HG03571 (cell line): ENCODE data around the gene EXOSC10.
"Not testable (repeated sequence)": the region's sequence is repeated elsewhere in the genome, so short reads cannot be mapped to it uniquely, and the experiment has no call there.

Experiments
- ATAC-seq: cut with Tn5 transposase; IDR thresholded peaks from one replicate; pipeline ENCODE4 v1.9.1; 2021; ENCODE audit not compliant: unreplicated experiment

The EXOSC10 gene

DNA sequence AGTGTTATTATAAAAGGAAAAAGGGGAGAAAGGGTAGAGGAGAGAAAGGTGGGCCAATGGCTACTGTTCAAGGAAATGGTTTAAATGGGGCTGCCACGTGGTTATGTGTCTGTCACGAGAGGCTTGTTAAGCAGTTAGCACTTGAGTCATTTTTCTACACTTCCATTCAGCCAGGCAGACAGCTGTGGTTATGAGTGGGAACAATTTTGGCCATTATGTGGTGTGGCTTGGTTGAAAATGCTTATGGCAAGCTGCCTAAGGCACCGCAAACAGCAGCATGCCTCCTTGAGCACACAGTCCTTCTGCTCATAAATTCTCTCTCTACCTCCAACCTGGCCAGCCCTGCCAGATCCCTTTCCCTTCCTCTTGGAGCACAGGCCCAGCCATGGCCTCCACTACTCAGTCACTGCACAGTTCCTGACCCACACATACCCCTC is 36.7 kb downstream of the EXOSC10 start:
- ATAC-seq, result peak; percentile 32

DNA sequence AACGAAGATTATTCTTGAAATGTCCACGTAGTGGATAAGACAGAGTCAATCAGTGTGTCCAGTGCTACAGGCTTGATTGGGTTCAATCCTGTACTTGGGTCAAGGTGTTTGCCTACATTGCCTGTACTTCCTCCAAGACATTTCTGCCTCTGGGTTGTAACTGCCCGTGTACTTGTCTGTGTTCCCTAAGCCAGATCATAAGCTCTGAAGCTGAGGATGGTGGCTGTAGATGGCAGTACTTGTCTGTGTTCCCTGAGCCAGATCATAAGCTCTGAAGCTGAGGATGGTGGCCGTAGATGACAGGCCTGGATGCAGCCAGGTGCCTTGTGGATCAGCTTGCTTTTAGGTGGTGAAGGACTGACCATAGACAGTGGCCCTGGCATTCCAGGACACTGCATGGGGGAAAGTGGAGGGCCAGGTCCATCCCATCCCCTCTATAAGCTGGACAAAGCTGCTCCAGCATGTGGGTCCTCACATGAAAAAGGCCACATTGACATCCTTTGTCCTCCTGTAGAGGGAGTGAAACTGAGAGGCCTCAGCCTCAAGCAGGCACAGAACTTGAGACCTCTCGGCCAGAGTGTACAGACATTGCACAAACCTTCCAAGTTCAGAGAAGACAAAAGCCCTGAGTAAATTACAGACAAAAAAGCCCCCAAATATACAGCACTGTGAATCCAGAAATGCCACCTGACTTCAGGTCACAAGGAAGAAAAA is 37.9 kb downstream of the EXOSC10 start:
- ATAC-seq, result no peak

DNA sequence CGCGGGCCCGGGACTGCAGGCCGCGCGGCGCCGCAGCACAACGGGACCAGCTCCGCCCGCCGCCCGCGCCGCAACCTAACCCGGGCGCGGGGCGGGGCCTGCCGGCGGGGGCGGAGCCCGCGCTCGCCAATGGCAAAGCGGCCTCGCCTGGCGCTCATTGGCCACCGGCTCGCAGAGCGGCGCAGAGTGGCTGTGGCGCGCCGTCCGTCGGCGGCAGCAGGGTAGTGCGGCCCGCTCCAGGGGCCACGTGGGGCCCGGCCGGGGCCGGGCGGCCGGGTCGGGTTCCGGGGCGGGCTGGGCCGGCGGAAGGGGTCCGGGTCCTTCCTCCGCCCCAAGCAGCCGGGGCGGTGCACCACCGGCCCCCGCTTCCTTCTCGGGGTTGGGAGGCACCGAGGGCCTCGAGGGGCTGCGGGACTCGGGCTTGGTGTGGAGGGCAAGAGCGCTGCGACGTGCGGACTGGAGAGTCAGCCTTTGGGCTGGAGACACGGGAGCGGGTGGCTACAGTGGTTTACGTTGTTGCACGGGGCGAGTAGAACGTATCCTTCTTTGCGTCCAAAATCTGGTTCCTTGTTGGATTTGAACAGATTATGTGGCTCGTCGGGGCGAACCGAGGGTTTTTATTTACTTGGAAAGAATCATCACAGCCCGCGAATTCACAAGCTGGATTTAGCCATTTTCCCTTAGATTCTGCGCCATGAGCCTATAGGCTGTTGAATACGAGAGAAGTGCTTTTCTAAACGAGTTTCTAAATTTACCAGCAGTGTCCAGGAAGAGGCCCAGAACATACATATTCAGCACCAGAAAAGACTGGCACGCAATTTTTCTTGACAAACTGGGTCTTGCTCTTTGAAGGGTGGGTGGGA is 39.5 kb downstream of the EXOSC10 start, which contains the start of gene SRM:
Gene SRM, minus strand, starts transcription at position 51 of the 863 bp plus-strand sequence. CDS start 75 bp downstream, outside the sequence.
- peak; percentile 89 for ATAC-seq

DNA sequence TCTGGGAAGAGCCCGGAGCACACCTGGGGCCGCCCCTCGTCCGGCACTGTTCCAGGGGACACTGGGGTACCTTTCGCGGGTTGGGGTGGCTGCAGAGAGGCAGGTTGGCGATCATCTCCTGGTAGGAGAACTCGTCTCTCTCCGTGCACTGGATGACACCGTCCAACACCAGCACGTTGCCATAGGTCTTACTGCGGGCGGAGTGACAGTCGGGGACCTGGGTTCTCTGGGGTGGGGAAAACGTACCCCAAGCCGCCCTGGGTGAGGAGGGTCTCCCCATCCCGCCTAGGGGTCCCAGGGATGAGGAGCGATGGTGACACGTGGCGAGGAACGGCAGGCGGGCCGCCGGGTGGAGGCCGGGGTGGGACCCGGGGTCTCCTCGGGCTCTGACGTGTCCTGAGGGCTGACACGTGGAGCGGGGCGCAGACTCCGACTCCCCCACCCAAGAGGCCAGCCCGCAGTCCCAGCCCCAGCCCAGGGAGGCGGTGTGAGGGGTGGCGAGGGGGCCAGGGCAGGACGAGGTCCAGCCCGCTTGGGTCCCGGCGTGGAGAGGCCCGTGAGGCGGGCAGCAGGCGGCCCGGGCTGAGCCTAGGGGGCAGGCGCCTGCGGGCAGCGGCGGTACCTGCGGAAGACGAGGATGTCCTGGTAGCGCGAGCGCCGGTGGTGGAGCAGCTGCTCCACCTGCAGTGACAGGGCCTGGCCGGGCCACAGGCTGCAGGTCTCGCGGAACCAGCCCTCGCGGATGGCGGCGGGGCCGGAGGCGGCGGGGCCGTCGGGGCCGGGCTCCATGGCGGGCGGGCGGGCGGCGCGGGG is 40.3 kb downstream of the EXOSC10 start:
- peak; percentile 16 for ATAC-seq

DNA sequence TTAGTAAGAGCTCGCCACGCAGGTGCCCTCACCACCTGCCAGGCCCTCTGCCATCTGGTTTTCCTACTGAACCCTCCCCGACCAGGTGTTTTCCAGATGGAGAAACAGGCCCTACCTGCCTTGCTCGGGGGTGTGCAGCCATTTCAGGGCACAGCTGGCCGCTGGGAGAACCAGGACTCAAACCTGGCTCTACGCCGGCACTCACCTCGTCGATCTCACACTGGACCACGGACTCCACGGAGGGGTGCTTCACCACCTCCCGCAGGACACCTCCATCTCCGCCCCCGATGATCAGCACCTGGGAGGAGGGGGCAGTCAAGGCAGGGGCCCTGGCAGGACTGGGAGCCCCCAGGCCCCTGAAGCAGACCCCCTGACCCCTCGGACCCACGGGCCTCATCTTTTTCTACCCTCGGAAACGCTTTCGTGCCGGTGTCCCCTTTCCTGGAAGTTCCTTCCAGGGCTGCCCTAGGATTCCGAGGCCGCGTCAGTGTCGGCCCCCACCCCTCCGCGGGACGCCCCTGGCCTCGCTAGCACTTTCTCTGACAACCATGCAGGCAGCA is 41.0 kb downstream of the EXOSC10 start:
- no peak for ATAC-seq

DNA sequence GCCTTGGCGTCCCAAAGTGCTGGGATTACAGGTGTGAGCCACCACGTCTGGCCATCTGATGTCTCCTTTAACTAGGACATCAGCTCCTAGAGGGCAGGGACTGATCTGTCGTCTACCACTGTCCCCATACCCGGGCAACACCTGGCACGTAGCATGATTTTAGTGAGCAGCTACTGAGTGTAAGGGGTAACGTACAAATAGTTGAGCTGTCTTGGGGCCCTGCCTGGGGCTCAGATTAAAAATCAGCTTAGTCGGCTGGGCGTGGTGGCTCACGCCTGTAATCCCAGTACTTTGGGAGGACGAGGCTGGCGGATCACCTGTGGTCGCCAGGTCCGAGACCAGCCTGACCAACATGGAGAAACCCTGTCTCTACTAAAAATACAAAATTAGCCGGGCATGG is 41.6 kb downstream of the EXOSC10 start:
- ATAC-seq, result no peak

DNA sequence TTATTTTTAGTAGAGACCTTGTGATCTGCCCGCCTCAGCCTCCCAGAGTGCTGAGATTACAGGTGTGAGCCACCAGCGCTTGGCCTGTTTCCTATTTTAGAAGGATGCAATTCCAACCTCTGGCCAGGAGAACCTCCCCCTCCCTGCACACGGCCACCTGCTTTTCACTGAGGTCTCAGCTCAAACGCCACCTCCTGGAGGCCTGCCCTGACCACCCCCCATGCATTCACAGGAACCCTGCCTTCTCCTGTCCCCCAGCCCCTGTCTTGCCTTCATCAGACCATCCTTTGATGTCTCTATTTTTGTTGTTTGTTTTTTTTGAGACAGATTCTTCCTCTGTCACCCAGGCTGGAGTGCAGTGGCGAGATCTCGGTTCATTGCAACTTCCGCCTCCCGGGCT is 42.2 kb downstream of the EXOSC10 start:
- ATAC-seq, result no peak

DNA sequence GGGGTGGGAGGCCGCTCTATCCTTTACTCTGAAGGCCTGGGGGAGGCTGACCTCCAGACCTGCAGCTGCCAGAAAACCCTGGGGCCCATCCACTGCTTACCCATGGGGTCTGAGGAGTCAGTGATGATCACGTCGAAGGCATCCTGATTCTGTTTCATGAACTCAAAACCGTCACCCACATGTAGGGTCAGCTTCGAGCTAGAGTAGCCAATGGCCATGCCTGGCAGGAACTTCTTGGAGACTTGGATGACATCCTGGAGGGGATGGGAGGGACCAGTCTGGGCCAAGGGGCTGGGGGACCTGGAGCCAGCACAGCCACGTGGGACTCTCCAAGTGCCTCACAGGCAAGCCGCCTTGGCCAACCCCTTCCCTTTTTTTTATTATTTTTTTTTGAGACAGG is 43.2 kb downstream of the EXOSC10 start:
- ATAC-seq, result no peak

DNA sequence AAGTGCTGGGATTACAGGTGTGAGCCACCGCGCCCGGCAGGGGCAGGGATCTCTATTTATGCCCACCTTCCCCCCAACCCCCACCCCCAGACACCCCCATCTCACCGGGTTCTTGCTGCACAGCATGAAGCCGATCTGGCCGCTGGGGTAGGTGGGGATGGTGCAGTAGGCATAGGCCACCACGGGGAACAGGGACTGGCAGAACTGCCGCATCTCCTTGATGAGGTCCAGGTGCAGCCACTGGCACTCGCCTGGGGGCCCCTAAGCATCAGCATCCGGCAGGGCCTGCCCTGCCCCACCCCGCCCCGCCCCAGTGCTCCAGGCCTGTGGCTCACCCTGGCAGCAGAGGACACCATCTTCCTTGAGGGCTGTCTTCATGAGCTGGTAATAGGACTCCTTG is 44.0 kb downstream of the EXOSC10 start:
- no peak for ATAC-seq

DNA sequence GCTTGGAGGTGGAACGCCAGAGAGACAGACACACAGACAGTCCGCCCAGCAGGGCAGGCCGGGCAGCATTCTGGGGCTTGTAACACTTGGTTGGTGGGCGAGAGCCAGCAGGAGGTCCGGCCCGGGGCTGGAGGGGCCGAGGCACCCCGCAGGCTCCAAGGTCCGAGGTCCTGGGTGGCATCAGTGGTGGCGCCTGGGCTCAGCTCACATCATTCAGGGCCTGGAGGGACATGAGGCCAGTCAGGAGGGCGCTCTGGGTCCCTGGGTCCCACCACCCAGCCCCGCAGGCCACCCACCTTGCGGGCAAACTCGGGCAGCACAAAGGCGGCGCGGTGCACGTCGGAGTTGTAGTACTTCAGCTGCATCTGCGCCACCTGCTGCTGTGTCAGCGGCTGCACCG is 45.0 kb downstream of the EXOSC10 start:
- no peak for ATAC-seq

DNA sequence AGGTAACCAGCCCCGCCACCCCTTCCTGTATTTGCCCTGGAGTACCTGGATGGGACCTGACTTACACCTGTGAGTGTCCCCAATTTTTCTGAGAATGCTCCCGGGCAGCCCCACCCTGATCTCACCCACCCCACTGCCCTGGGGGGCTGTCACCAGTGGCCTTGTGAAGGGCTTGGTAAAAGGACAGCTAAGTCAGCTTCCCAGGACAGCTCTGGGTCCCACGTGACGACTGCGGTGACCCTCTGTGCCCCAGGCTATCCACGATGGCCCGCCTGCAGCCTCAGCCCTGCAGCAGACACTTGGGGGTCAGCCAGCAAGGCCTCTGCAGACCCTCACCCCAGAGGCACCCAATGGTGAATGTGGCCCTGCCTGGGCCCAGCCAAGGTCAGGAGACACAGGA is 45.5 kb downstream of the EXOSC10 start:
- ATAC-seq, result no peak

DNA sequence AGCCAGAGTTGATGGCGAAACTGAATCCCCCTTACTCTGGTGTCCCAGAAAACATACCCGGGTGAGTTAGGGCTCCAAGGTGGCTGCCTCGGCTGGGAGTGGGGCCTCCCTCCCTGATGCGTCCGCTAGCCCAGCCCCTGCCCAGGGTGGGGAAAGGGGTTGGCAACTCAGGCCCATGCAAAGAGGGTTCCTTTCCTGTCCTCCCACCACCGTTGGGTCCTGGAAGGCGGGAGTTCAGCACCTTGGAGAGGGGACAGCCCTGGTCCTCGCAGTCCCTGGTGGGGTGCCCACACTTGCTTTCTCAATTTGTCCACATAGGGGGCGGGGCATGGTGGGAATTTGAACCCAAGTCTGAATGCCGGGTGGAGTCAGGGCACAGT is 45.9 kb downstream of the EXOSC10 start:
- ATAC-seq, result no peak

DNA sequence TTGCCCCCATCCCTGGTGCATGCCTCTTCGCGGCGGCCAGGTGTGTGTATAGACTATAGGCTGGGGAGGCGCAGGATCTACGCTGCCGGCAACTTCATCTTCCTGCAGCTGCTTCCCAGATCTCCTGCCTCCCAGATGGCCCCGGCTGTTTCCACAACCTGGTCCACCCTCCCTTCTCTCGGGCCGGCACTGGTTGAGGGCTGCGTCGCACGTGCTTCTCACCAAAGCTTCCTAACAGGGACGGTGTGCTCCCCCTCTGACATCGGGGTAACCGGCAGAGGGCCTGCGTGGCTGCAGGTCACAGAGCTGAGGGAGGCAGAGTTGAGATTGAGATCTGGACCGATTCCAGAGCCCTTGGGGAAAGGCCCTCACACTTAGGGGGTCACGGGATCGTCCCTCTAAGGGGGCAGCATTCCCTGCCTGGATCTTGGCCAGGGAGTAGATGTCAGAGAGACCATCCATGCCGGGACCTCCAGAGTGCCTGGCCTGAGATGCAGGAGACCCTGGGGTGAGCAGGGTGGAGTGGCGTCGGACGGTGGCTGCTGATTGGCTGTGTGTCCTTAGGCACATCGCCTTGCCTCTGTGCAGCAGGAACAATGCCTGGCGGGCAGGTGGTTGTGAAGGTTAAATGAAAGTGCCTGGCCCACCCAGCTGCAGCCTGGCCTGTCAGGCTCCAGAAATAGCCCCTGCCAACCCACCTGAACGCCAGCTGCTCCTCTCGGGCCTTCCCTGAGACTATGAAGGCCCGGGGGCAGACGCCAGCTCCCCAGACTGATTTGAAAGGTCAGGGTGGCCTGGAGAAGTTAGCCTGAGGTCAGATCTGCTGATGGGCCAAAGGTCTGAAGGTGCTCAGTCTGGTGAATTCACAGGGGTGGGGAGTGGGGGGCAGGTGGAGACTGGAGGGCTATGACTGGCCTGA is 46.6 kb downstream of the EXOSC10 start:
- ATAC-seq, result no peak

DNA sequence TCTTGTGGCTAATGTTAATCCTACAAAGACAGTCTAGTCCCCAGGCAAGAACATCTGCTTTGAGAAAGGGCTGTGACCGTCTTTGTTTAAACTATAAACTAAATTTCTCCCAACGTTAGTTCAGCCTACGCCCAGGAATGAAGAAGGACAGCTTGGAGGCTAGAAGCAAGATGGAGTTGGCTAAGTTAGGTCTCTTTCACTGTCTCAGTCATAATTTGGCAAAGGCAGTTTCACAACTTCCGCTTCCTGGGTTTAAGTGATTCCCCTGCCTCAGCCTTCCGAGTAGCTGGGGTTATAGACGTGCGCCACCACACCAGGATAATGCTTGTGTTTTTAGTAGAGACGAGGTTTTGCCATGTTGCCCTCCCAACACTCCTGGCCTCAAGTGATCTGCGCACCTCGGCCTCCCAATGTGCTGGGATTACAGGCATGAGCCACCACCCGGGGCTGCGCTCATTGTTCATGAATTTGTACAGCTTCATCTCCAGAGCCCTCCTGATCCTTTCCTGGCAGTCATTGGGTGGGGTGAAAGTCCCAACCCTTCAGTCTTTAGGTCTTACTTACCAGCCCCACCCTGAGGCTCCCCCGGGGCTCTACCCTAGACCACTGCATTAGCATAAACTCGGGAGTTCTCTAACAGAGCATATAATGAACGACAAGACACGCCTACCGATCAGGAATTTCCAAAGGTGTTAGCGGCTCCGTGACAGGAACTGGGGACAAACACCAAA is 47.7 kb downstream of the EXOSC10 start:
- ATAC-seq, result no peak

DNA sequence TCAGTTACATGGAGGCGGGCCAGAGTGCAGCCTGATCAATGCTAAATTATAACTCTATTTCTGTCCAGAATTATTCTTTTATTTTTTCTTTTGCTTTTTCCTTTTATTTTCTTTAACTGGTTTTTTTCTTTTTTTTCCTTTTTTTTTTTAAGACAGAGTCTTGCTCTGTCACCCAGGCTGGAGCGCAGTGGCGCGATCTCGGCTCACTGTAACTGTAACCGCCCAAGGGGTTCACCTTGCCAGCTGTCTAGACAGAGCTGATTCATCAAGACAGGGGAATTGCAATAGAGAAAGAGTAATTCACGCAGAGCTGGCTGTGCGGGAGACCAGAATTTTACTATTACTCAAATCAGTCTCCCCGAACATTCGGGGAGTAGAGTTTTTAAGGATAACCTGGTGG is 48.5 kb downstream of the EXOSC10 start:
- ATAC-seq, result not testable (repeated sequence)

DNA sequence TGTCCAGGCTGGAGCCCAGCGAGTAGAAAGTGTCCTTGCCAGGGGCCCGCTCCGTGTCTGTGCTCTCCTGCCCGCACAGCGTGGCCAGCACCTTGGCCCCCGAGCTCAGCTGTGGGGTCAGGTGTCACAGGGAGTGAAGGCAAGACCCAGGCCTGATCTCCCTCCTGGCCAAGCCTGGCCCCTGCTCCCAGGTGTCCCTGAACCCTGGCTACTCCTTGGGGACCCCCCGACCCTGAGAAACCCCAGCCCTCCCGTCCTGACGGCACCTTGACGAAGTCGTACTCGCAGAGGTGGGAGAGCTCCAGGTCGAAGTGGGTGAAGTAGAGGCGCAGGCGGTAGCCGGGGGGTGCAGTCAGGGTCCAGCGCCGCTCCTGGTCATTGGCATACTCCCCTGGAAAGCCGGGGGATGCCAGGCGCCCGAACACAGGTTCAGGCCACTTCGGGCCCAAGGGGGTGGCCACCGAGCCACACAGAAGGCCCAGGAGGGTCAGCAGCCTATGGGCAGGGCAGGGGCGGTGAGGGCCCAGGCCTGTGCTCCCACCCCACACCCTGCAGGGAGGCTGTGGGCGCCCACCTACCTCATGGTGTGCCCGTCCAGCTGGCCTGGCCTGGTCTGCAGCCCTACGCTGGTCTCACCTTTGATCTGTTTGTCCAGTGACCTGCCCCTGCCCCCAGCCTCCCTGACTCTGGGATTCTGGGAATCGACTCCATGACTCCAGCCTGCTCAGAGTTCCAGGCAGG is 52.9 kb downstream of the EXOSC10 start, which contains the start of gene MASP2:
Gene MASP2, minus strand, starts transcription at position 615 of the 741 bp plus-strand sequence. Its CDS starts 32 bp downstream, at position 583.
- ATAC-seq, result no peak

DNA sequence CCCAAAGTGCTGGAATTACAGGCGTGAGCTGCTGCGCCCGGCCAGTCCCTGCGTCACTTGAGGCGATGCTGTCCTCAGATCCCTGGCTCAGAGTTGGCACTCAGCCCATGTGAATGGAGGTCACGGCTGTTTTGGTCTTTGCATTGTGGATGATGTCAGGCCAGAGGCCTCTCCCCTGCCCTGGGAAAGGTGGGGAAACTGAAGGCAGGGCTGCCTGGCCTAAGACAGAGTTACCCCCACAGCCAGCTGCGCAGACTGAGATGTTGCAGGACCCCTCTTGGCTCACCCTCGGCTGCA is 53.5 kb downstream of the EXOSC10 start:
- no peak for ATAC-seq

DNA sequence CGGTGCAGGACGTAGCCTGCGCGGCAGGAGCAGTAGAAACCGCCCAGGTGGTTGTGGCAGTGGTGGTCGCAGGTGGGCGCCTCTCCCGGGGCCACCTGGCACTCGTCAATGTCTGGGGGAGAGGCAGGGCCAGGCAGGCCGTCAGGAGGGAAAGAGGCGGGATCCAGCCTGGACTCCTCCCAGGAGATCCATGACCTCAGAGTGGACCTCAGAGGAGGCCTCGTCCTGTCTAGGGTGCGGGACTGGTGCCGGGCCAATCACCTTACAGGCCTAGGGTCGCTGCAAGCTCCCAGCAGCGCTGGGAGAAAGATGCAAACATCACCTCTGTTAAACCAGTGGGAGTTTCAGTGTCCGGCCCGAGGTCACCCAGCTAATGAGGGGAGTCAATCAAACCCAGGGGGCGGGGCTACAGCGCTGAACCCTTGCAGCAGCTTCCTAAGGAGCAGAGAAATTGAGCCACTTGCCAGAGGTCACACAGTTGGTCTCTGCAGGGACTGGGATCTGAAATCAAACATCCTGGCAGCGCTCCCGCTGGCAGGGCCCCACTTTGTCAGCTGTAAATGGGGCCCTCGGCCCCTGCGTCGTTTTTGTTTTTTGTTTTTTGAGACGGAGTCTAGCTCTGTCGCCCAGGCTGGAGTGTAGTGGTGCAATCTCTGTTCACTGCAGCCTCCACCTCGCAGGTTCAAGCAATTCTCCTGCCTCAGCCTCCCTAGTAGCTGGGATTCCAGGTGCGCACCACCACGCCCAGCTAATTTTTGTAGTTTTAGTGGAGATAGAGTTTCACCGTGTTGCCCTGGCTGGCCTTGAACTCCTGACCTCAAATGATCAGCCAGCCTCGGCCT is 54.0 kb downstream of the EXOSC10 start:
- no peak for ATAC-seq
